ENCODE data around the gene HNF4A. TPM values are rescaled to one million over a fixed set of nuclear protein-coding genes. Genes with fewer than 3 reads are reported as not detected.

The HNF4A gene
- total RNA-seq, 1 donor = not detected

GRCh38 chr20:44400671-44400969 is 45.1 kb downstream of the HNF4A start:
- TF ChIP-seq CTCF (IDR thresholded peaks at IDR 0.05; ENCODE audit: insufficient read depth, low read length) = no peak
- no peak for DNase-seq (ENCODE audit: low read depth)
- H3K4me3 ChIP-seq (ENCODE audit: low read depth, low read length) = no peak overlapping the region

GRCh38 chr20:44400970-44401769 is 45.7 kb downstream of the HNF4A start:
- H3K4me3 ChIP-seq (ENCODE audit: low read depth, low read length) = no peak overlapping the region
- TF ChIP-seq CTCF (IDR thresholded peaks at IDR 0.05; ENCODE audit: insufficient read depth, low read length) = no peak
- DNase-seq (ENCODE audit: low read depth) = no peak

GRCh38 chr20:44401770-44402390 is 46.4 kb downstream of the HNF4A start:
- H3K4me3 ChIP-seq (ENCODE audit: low read depth, low read length) = no peak overlapping the region
- DNase-seq (ENCODE audit: low read depth) = no peak
- TF ChIP-seq CTCF (IDR thresholded peaks at IDR 0.05; ENCODE audit: insufficient read depth, low read length) = no peak

GRCh38 chr20:44402391-44403193 is 47.1 kb downstream of the HNF4A start:
- TF ChIP-seq CTCF (IDR thresholded peaks at IDR 0.05; ENCODE audit: insufficient read depth, low read length) = no peak
- no peak for DNase-seq (ENCODE audit: low read depth)
- H3K4me3 ChIP-seq (ENCODE audit: low read depth, low read length) = no peak overlapping the region

GRCh38 chr20:44403194-44404112 is 48.0 kb downstream of the HNF4A start:
- DNase-seq (ENCODE audit: low read depth) = no peak
- H3K4me3 ChIP-seq (ENCODE audit: low read depth, low read length) = no peak overlapping the region
- no peak for TF ChIP-seq CTCF (IDR thresholded peaks at IDR 0.05; ENCODE audit: insufficient read depth, low read length)
